Kasumi-1 (cell line): ENCODE data around the gene EXPH5.

Experiments used
- DNase-seq, 2 experiments: peaks; one replicate each; lab custom pipeline; 2025; lab: John Stamatoyannopoulos, UW

The EXPH5 gene

DNA sequence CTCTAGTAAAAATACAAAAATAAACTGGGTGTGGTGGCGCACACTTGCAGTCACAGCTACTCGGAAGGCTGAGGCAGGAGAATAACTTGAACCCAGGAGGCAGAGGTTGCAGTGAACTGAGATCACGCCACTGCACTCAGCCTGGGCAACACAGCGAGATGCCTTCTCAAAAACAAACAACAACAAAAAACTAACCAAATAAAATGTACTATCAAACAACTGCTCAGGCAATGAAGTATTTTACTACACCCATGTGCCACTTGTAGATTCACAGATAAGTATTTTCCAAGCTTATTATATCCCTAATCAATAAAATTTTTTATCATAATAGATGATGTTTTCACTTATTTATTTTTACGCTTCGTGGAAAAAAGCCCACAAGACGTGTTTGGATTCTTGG is 127.2 kb downstream of the EXPH5 start:
- DNase-seq = no peak
